H1 (cell line): ENCODE data around the gene ANGPTL4. TPM values are rescaled to one million over a fixed set of nuclear protein-coding genes. Genes with fewer than 3 reads are reported as not detected.

Experiments
- CTCF ChIA-PET: fragments of 300-600 bp; sonication (Branson Sonifier 250); formaldehyde crosslinking; loops from one replicate; lab custom pipeline; 2021; ENCODE audit not compliant: partially characterized antibody; lab: Charles Lee
- POLR2A ChIA-PET: fragments of 300-600 bp; sonication (Branson Sonifier 250); formaldehyde crosslinking; loops from one replicate; lab custom pipeline; 2021; ENCODE audit warnings: inconsistent platforms; ENCODE audit not compliant: partially characterized antibody; lab: Charles Lee
- DNase-seq, 2 experiments: peaks; one replicate each; pipeline versions ENCODE4 v3.0.0 to v3.0.0-alpha.2; 2010 to 2022; ENCODE audit warnings: low spot score in 2 of 2, low read depth in 1 of 2, mixed read lengths in 1 of 2
- FAIRE-seq: peaks from 2 replicates; lab custom pipeline; 2011; peaks lifted over from hg19 to GRCh38; lab: Jason Lieb, UNC
- H2AFZ ChIP-seq: 2 replicates; pipeline ENCODE4 v1.8.1; 2012; ENCODE audit warnings: low read length, inconsistent platforms
- H2AK5ac ChIP-seq: 2 replicates; pipeline ENCODE4 v1.6.1; 2013; ENCODE audit warnings: low read depth, low read length
- H2BK120ac ChIP-seq: replicated peaks from 2 replicates; pipeline ENCODE3; 2013; ENCODE audit warnings: low read depth, low read length, inconsistent platforms
- H2BK12ac ChIP-seq: 2 replicates; pipeline ENCODE4 v1.6.1; 2013; ENCODE audit warnings: low read depth, low read length
- H2BK15ac ChIP-seq: 2 replicates; pipeline ENCODE4 v1.6.1; 2013; ENCODE audit warnings: low read length
- H2BK20ac ChIP-seq: 2 replicates; pipeline ENCODE4 v1.6.1; 2013; ENCODE audit warnings: low read length
- H2BK5ac ChIP-seq: 2 replicates; pipeline ENCODE4 v1.6.1; 2013; ENCODE audit warnings: low read depth, low read length
- H3K14ac ChIP-seq: 2 replicates; pipeline ENCODE4 v1.6.1; 2013; ENCODE audit warnings: inconsistent platforms; ENCODE audit not compliant: insufficient read length
- H3K18ac ChIP-seq: 2 replicates; pipeline ENCODE4 v1.6.1; 2013; ENCODE audit warnings: low read length; ENCODE audit errors: extremely low read depth
- H3K23ac ChIP-seq: 2 replicates; pipeline ENCODE4 v1.6.1; 2013; ENCODE audit warnings: inconsistent platforms; ENCODE audit not compliant: insufficient read length
- H3K23me2 ChIP-seq: 2 replicates; pipeline ENCODE4 v1.6.1; 2013; ENCODE audit warnings: low read depth, low read length
- H3K27ac ChIP-seq: 2 replicates; pipeline ENCODE4 v1.6.1; 2011; ENCODE audit warnings: low read depth, low read length, inconsistent platforms
- H3K27me3 ChIP-seq, 4 experiments: replicated peaks in 1 of 4; 1 replicate in 1 of 4; 2 replicates in 3 of 4; pipeline versions ENCODE4 v1.6.1 to v1.8.1; 2011 to 2013; ENCODE audit warnings: low read length in 3 of 4, mild to moderate bottlenecking in 3 of 4, inconsistent platforms in 2 of 4, mixed read lengths in 2 of 4, moderate library complexity in 1 of 4; ENCODE audit not compliant: control insufficient read depth in 3 of 4, insufficient read depth in 3 of 4; ENCODE audit errors: extremely low read depth in 1 of 4
- H3K36me3 ChIP-seq, 4 experiments: 2 replicates each; pipeline versions ENCODE4 v1.6.1 to v1.8.1; 2011 to 2013; ENCODE audit warnings: mild to moderate bottlenecking in 4 of 4, low read length in 3 of 4, moderate library complexity in 2 of 4, control low read depth in 1 of 4, inconsistent platforms in 1 of 4; ENCODE audit not compliant: insufficient read depth in 4 of 4, control insufficient read depth in 2 of 4
- H3K4ac ChIP-seq: replicated peaks from 2 replicates; pipeline ENCODE3; 2013; ENCODE audit warnings: low read length, low read depth, mixed read lengths, inconsistent platforms; ENCODE audit not compliant: insufficient read length
- H3K4me1 ChIP-seq, 4 experiments: replicated peaks in 1 of 4; 1 replicate in 1 of 4; 2 replicates in 3 of 4; pipeline versions ENCODE4 v1.6.1 to v1.8.1; 2011 to 2013; ENCODE audit warnings: low read length in 3 of 4, inconsistent platforms in 2 of 4, mixed read lengths in 1 of 4; ENCODE audit not compliant: insufficient read depth in 4 of 4, control insufficient read depth in 3 of 4
- H3K4me2 ChIP-seq, 2 experiments: 2 replicates each; pipeline versions ENCODE4 v1.6.1 to v1.8.1; 2011 to 2013; ENCODE audit warnings: low read depth in 2 of 2, low read length in 2 of 2, control low read depth in 1 of 2, inconsistent platforms in 1 of 2, mild to moderate bottlenecking in 1 of 2; ENCODE audit not compliant: insufficient read depth in 1 of 2
- H3K4me3 ChIP-seq, 4 experiments: fragments of 200-600, 300-600 bp in 1 of 4; sonication (generic), shearing (Covaris generic), sonication (Bioruptor Twin) in 1 of 4; 2 replicates each; pipeline versions ENCODE4 v1.5.1 to v1.8.1; 2011 to 2016; ENCODE audit warnings: low read length in 4 of 4, low read depth in 3 of 4, control low read depth in 2 of 4, inconsistent platforms in 2 of 4, mild to moderate bottlenecking in 2 of 4, mixed read lengths in 1 of 4, moderate library complexity in 1 of 4; ENCODE audit not compliant: insufficient read depth in 2 of 4; ENCODE audit errors: extremely low read depth in 1 of 4
- H3K56ac ChIP-seq: replicated peaks from 2 replicates; pipeline ENCODE3; 2013; ENCODE audit warnings: low read depth, mild to moderate bottlenecking, mixed read lengths, low read length, inconsistent platforms; ENCODE audit not compliant: insufficient read length
- H3K79me1 ChIP-seq: 2 replicates; pipeline ENCODE4 v1.6.1; 2013; ENCODE audit warnings: low read depth, low read length, control low read depth
- H3K79me2 ChIP-seq, 2 experiments: 2 replicates each; pipeline versions ENCODE4 v1.6.1 to v1.8.1; 2012 to 2013; ENCODE audit warnings: low read length in 2 of 2, mild to moderate bottlenecking in 2 of 2, inconsistent platforms in 1 of 2; ENCODE audit not compliant: insufficient read depth in 2 of 2, control insufficient read depth in 1 of 2
- H3K9ac ChIP-seq, 4 experiments: replicated peaks in 1 of 4; 1 replicate in 1 of 4; 2 replicates in 3 of 4; pipeline versions ENCODE4 v1.6.1 to v1.8.1; 2011 to 2013; ENCODE audit warnings: low read depth in 3 of 4, low read length in 3 of 4, control low read depth in 2 of 4, mild to moderate bottlenecking in 2 of 4, moderate library complexity in 2 of 4, inconsistent platforms in 1 of 4; ENCODE audit errors: extremely low read depth in 1 of 4
- H3K9me3 ChIP-seq, 2 experiments: 2 replicates each; pipeline versions ENCODE4 v1.6.1 to v1.8.1; 2012 to 2013; ENCODE audit warnings: mild to moderate bottlenecking in 2 of 2, moderate library complexity in 2 of 2, control low read depth in 1 of 2, inconsistent platforms in 1 of 2, low read depth in 1 of 2, low read length in 1 of 2, mixed read lengths in 1 of 2; ENCODE audit not compliant: insufficient read depth in 2 of 2
- H4K20me1 ChIP-seq, 2 experiments: replicated peaks in 1 of 2; 2 replicates each; pipeline versions ENCODE3 to v1.8.1; 2011 to 2013; ENCODE audit warnings: inconsistent platforms in 2 of 2, low read length in 2 of 2, mild to moderate bottlenecking in 1 of 2; ENCODE audit not compliant: insufficient read depth in 2 of 2, control insufficient read depth in 1 of 2
- H4K5ac ChIP-seq: 2 replicates; pipeline ENCODE4 v1.6.1; 2013; ENCODE audit warnings: low read length, low read depth, mixed read lengths, inconsistent platforms; ENCODE audit not compliant: insufficient read length
- H4K8ac ChIP-seq: 2 replicates; pipeline ENCODE4 v1.8.0; 2013; ENCODE audit warnings: mild to moderate bottlenecking, moderate library complexity, low read length, inconsistent platforms; ENCODE audit not compliant: insufficient read depth; ENCODE audit errors: extremely low read depth
- H4K91ac ChIP-seq: replicated peaks from 2 replicates; pipeline ENCODE3; 2013; ENCODE audit warnings: low read length, mixed read lengths, inconsistent platforms; ENCODE audit not compliant: insufficient read length
- ASH2L ChIP-seq: fragments of 200-600, 300-600 bp; sonication (generic); IDR thresholded peaks from one replicate; pipeline ENCODE4 v1.7.1; 2017; ENCODE audit warnings: low read length
- BRCA1 ChIP-seq: IDR thresholded peaks from 2 replicates; pipeline ENCODE4 v1.6.1; 2012; ENCODE audit warnings: low read depth, low read length, improper control_type of control experiment
- CHD2 ChIP-seq: IDR thresholded peaks from 2 replicates; pipeline ENCODE4 v1.6.1; 2012; ENCODE audit warnings: low read length, improper control_type of control experiment
- CTBP2 ChIP-seq: IDR thresholded peaks from 2 replicates; pipeline ENCODE4 v1.7.0; 2011; ENCODE audit warnings: borderline replicate concordance, mild to moderate bottlenecking, moderate library complexity, mixed read lengths, low read length; ENCODE audit not compliant: insufficient read depth, insufficient read length
- EZH2 ChIP-seq: fragments of 200-600 bp; sonication (generic); IDR thresholded peaks from 2 replicates; pipeline ENCODE4 v1.7.1; 2012; ENCODE audit warnings: low read depth, mild to moderate bottlenecking, moderate library complexity, low read length, inconsistent platforms; ENCODE audit not compliant: severe bottlenecking
- FOSL1 ChIP-seq: IDR thresholded peaks from 2 replicates; pipeline ENCODE4 v1.6.1; 2011; ENCODE audit warnings: mild to moderate bottlenecking, low read depth, low read length, moderate library complexity; ENCODE audit not compliant: insufficient read depth
- JUN ChIP-seq: IDR thresholded peaks from 2 replicates; pipeline ENCODE4 v1.6.1; 2011; ENCODE audit warnings: low read depth, mild to moderate bottlenecking, improper control_type of control experiment, low read length
- KDM1A ChIP-seq: fragments of 200-600, 300-600 bp; sonication (generic); IDR thresholded peaks from 2 replicates; pipeline ENCODE4 v1.7.1; 2016; ENCODE audit warnings: mild to moderate bottlenecking, low read length, borderline replicate concordance
- KDM5A ChIP-seq: fragments of 200-600 bp; IDR thresholded peaks from 2 replicates; pipeline ENCODE4 v1.7.1; 2012; ENCODE audit warnings: mild to moderate bottlenecking, low read length, inconsistent platforms, mixed read lengths
- MAFK ChIP-seq: IDR thresholded peaks from 2 replicates; pipeline ENCODE4 v1.6.1; 2012; ENCODE audit warnings: low read depth, mild to moderate bottlenecking, improper control_type of control experiment, low read length
- NRF1 ChIP-seq: IDR thresholded peaks from 2 replicates; pipeline ENCODE4 v1.6.1; 2011; ENCODE audit warnings: mild to moderate bottlenecking, low read depth, low read length, improper control_type of control experiment
- SIRT6 ChIP-seq: IDR thresholded peaks from one replicate; pipeline ENCODE4 v1.7.1; 2012; ENCODE audit warnings: low read length, inconsistent platforms
- SIX5 ChIP-seq: IDR thresholded peaks from 2 replicates; pipeline ENCODE4 v1.6.1; 2011; ENCODE audit warnings: mild to moderate bottlenecking, low read depth, low read length
- SP2 ChIP-seq: IDR thresholded peaks from 2 replicates; pipeline ENCODE4 v1.6.1; 2012; ENCODE audit warnings: mild to moderate bottlenecking, low read length, inconsistent platforms
- YY1 ChIP-seq: IDR thresholded peaks from 2 replicates; pipeline ENCODE4 v1.6.1; 2011; ENCODE audit warnings: low read depth, mild to moderate bottlenecking, low read length
- WGBS, 2 experiments: shearing (Covaris generic) in 1 of 2; methylation state at CpG; one replicate each; pipeline versions ENCODE4 v1.1.6 to v1.1.7; 2013 to 2015; ENCODE audit warnings: low lambda C conversion rate in 2 of 2, mixed read lengths in 2 of 2, inconsistent platforms in 1 of 2, low coverage in 1 of 2, missing lambda C conversion rate in 1 of 2; ENCODE audit not compliant: insufficient replicate concordance in 2 of 2, insufficient coverage in 1 of 2, insufficient read length in 1 of 2; ENCODE audit errors: extremely low coverage in 1 of 2, missing lambda C conversion rate in 1 of 2; 5-methylcytosine and 5-hydroxymethylcytosine counted together
- polyA plus RNA-seq, 7 experiments: library from polyadenylated mRNA; depleted of rRNA in 3 of 7; stranded (reverse) in 5 of 7; unstranded in 2 of 7; fragments of >200 nt in 5 of 7; fragments of 200-250 nt in 2 of 7; gene quantifications; 1 replicate in 5 of 7; 2 replicates in 1 of 7; 4 replicates in 1 of 7; pipeline versions ENCODE4 v1.2.1 to v1.2.3, GENCODE V29; 2011 to 2013; ENCODE audit warnings: missing spikeins in 2 of 7, mixed read lengths in 2 of 7
- total RNA-seq: library from RNA; stranded (reverse); fragmentation: NEBNext Ultra II Directional; extraction: Animal tissue kit (Norgen Biotek cat#: 25700); gene quantifications from 2 replicates; pipeline ENCODE4 v1.2.1, GENCODE V29; 2021

Gene ANGPTL4
- total and polyA plus RNA-seq, 2 of the 8 experiments (the other 6 are each of a cell fraction or from before 2014, with no cell fraction given): 2.3 to 6.5 TPM

- no peak overlapping the region for H4K5ac ChIP-seq
- no peak for TF ChIP-seq EZH2
- no peak for TF ChIP-seq MAFK
- no peak for TF ChIP-seq NRF1
- no peak for TF ChIP-seq YY1
- TF ChIP-seq SIX5: no peak
- no peak for TF ChIP-seq JUN
- no peak for TF ChIP-seq ASH2L
- TF ChIP-seq SP2: no peak
- no peak for TF ChIP-seq BRCA1
- no peak for TF ChIP-seq CHD2
- TF ChIP-seq FOSL1: no peak
- no peak for TF ChIP-seq KDM5A
- TF ChIP-seq SIRT6: no peak
- TF ChIP-seq KDM1A: no peak
- TF ChIP-seq CTBP2: no peak
These were observed 3.8 kb upstream of the ANGPTL4 start for GRCh38 chr19:8360196-8360595.

More at GRCh38 chr19:8360196-8360595, 3.8 kb upstream of the ANGPTL4 start:
- no peaks in the 10 kb centered on the region for H3K36me3 ChIP-seq
- no peak for DNase-seq
- no peak overlapping the region for H2BK15ac ChIP-seq
- no peaks in the 10 kb centered on the region for H4K20me1 ChIP-seq
- peaks cover 0 to 9% (median 2%) of the 10 kb centered on the region in 4 experiments; a peak in 3 of 7 replicates for H3K4me1 ChIP-seq
- H4K8ac ChIP-seq: no peak overlapping the region
- H2AFZ ChIP-seq: no peak overlapping the region
- no peak overlapping the region for H4K91ac ChIP-seq
- H3K18ac ChIP-seq: no peak overlapping the region
- peaks cover 16% of the 10 kb centered on the region; the same call in 1 of the 2 replicates for H3K23me2 ChIP-seq
- H3K4me2 ChIP-seq: no peak overlapping the region
- no peak overlapping the region for H3K4ac ChIP-seq
- H3K79me2 ChIP-seq: no peaks in the 10 kb centered on the region
- WGBS, 2 experiments: 88% methylated on average over 8 of the region's 8 CpGs; no CpG with 5 or more reads in 1 of the 2 experiments
- H3K9ac ChIP-seq: no peak overlapping the region
- H3K23ac ChIP-seq: no peak overlapping the region
- H3K79me1 ChIP-seq: no peaks in the 10 kb centered on the region
- CTCF ChIA-PET: interaction anchor here (0.7 kb wide), 1 partner anchor 287 kb away, joined by 3 read pairs; no protein-coding TSS in a partner anchor
- H2AK5ac ChIP-seq: no peak overlapping the region
- H2BK5ac ChIP-seq: no peak overlapping the region
- peaks cover 0 to 15% (median 9%) of the 10 kb centered on the region in 4 experiments; a peak in 5 of 7 replicates for H3K27me3 ChIP-seq
- H3K27ac ChIP-seq: no peak overlapping the region
- no peak overlapping the region for H2BK12ac ChIP-seq
- no peak overlapping the region for H3K56ac ChIP-seq
- H2BK120ac ChIP-seq: no peak overlapping the region
- H2BK20ac ChIP-seq: no peak overlapping the region
- no peak overlapping the region for H3K14ac ChIP-seq
- H3K4me3 ChIP-seq: no peak overlapping the region
- POLR2A ChIA-PET: interaction anchor here (0.6 kb wide), 1 partner anchor 96 kb away, joined by 3 read pairs; no protein-coding TSS in a partner anchor
- no peak for FAIRE-seq
- H3K9me3 ChIP-seq: no peaks in the 10 kb centered on the region
